GM12873 (cell line): ENCODE data around the gene RAB8A.

Experiments used
- TF ChIP-seq, protein P1 (sequence below): IDR thresholded peaks from 2 replicates; pipeline ENCODE4 v1.5.1; 2012; ENCODE audit warnings: low read depth, mild to moderate bottlenecking, moderate library complexity, low read length, control low read depth; ENCODE audit not compliant: insufficient read depth; ENCODE audit errors: missing control alignments

Gene RAB8A

DNA sequence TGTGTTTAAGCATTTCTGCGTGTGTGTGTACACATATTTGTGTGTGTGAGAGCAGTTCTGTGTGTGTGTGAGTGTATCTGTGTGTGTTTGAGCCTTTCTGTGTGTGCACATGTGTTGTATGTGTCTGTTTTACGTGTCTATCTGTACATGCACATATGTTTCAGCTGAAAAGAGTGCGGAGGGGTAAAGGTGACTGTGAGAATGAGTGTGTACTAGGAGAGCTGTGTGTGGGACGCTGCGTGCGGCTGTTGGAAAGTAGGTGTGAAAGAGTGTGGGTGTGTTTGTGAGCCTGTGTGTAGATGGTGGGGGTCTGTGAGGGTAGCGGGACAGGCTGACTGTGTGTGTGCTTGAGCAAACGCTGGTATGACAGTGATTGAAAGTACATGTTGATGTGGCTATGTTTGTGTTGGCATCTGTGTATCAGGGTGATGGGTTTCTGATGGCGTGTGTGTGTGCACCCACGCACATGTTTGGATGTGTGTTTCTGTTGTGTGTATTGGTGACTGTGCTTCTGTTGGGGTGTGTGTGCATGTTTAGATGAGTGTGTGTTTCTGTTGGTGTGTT, 42.9 kb upstream of the RAB8A start:
- TF ChIP-seq, protein P1, sequence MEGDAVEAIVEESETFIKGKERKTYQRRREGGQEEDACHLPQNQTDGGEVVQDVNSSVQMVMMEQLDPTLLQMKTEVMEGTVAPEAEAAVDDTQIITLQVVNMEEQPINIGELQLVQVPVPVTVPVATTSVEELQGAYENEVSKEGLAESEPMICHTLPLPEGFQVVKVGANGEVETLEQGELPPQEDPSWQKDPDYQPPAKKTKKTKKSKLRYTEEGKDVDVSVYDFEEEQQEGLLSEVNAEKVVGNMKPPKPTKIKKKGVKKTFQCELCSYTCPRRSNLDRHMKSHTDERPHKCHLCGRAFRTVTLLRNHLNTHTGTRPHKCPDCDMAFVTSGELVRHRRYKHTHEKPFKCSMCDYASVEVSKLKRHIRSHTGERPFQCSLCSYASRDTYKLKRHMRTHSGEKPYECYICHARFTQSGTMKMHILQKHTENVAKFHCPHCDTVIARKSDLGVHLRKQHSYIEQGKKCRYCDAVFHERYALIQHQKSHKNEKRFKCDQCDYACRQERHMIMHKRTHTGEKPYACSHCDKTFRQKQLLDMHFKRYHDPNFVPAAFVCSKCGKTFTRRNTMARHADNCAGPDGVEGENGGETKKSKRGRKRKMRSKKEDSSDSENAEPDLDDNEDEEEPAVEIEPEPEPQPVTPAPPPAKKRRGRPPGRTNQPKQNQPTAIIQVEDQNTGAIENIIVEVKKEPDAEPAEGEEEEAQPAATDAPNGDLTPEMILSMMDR = no peak

DNA sequence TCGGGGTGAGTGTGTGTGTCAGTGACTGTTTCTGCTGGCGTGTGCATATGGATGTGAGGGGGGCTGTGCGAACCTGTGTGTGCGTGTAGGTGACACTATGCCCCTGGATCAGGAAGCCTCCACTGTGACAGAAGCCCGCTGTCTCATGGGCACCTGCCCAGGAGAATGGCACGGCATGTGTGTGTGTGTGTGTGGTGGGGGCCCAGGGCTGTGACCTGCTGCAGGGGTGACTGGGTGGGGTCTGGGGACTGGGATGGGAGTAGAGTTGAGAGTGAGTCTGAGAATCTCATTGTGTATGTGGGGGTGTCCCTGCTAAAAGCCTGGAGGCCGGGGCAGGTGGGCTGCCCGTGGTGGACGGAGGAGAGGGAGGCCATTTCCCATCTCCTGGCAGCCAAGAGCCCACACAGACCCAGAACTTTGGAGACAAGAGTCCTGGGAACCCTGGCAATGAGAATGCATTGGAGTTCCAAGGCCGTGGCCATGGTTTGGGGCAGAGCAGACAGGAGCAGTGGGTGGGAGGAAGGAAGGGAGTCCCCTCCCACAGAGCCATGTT, 41.8 kb upstream of the RAB8A start:
- TF ChIP-seq, protein P1 = no peak

DNA sequence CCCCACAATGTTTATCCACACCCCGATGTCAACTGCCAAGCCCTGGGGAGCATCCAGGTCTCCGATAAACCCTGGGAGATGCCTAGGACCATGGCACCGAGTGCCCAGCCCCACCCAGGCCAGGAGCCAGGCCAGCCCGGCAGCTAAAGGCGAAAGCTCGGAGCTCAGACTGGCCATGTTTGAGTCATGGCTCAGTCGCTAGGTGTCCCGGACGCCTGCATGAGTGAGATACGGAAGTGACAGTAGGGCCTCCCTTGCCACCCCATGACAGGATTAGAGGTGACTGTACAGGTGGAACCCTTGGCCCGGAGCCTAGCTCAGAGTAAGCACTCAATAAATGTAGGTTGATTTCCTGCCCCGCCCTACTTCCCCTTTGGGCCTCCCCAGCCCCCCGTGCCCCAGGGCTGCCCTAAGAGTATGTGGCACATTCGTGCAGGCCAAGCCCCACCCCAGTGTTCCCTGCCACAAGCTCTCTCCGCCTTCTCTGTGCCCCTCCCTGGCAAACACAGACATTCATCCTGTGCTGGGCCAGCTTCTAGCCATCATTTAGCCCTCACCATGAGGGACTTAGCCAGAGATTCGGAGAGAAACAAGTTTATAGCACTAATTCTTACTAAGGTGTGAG, 41.2 kb upstream of the RAB8A start:
- TF ChIP-seq, protein P1 = no peak

DNA sequence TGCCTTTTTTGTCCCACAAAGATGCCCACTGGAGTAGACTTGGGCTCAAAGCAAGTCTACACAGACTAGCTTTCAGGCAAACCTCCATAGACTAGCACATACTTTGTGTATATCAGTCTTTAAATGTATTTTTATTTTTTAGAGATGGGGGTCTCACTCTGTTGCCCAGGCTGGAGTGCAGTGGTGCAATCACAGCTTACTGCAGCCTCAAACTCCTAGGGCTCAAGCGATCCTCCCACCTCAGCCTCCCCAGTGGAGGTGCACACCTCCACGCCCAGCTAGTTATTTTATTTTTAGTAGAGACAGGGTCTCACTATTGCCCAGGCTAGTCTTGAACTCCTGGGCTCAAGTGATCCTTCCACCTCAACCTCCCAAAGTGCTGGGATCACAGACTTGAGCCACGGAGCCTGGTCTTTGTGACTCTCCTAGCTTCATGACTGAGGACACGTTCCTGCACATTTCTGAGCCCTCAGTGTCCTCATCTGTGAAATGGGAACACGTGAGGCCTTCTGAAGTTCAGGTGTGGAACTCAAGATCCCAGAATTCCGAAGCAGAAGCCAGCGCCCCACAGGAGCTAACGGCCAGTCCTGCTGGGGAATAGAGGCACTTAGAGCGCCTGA, 40.5 kb upstream of the RAB8A start:
- TF ChIP-seq, protein P1 = no peak

DNA sequence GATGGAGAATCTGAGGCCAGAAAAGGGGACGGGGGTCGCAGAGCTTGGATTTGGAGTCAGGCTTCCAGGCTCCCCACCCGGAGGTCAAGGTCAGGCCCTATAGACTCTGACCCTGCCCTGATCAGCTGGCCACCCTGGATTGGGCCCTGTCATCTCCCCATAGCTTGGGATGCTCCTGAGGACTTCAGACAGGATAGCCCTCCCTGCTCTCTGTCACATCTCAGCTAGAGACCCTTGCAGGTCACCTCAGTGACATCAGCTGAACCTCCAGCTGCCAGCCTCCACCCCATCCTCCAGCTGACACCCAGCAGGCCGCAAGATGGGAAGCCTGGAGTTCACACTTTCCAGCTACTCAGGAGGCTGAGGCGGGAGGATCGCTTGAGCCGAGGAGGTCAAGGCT, 38.2 kb upstream of the RAB8A start:
- TF ChIP-seq, protein P1 = no peak

DNA sequence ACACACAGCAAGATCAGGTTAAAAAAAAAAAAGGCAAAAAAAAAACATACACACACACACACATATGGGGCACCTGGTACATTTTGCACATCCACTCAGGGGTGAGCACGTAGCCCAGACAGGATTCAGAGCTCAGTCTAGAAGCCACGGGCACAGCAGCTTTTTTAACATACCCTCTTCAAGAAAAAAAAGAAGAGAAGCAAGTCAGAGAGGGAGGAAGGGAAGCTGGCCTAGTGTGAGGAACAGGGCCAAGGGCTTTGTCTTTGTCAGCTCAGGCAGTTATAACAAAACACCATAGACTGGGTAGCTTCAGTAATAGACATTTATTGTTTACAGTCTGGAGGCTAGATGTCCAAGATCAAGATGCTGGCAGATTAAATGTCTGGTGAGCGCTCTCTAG, 37.7 kb upstream of the RAB8A start:
- TF ChIP-seq, protein P1 = no peak
